Measurements from ENCODE around the gene RNF128. TPM values are rescaled to one million over a fixed set of nuclear protein-coding genes. Genes with fewer than 3 reads are reported as not detected.
A peak's percentile ranks its signal among the peaks of the same experiment; 100 is the strongest.
"Not testable (repeated sequence)": the region's sequence is repeated elsewhere in the genome, so short reads cannot be mapped to it uniquely, and the experiment has no call there.

RNF128 gene
- total RNA-seq, 1 donor = 0.43 TPM

DNA sequence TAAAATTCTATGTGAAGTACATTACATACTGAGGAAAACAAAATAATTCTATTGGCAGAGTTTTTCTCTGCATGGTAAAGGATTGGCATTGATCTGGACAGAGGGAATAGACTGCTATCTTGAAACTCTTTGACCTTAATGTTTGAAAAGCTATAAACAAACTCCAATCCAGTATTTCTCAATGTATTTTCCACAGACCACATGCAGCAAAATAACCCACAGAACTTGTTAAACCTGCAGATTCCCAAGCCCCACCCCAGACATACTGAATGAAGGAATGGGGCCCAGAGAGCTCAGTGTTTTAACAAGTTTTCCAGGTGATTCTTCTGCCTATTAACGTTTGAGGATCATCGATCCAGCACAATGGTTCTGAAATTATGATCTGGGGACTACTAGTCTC is 15.7 kb downstream of the RNF128 start:
- H3K4me3 ChIP-seq (ENCODE audit: low read depth, low read length) = no peak overlapping the region
- TF ChIP-seq CTCF (IDR thresholded peaks at IDR 0.05; ENCODE audit: insufficient read depth, low read depth, low read length) = no peak
- no peak for DNase-seq (ENCODE audit: low read depth)

- no peak for TF ChIP-seq CTCF (IDR thresholded peaks at IDR 0.05; ENCODE audit: insufficient read depth, low read depth, low read length)
- no peak for DNase-seq (ENCODE audit: low read depth)
- no peak overlapping the region for H3K4me3 ChIP-seq (ENCODE audit: low read depth, low read length)
Measured at GRCh38 chrX:106742805-106743204, 16.3 kb downstream of the RNF128 start.

- no peak for TF ChIP-seq CTCF (IDR thresholded peaks at IDR 0.05; ENCODE audit: insufficient read depth, low read depth, low read length)
- H3K4me3 ChIP-seq (ENCODE audit: low read depth, low read length) = no peak overlapping the region
- no peak for DNase-seq (ENCODE audit: low read depth)
Measured at GRCh38 chrX:106748377-106748776, 21.9 kb downstream of the RNF128 start.

GRCh38 chrX:106751407-106751806 is 24.9 kb downstream of the RNF128 start:
- H3K4me3 ChIP-seq (ENCODE audit: low read depth, low read length) = no peak overlapping the region
- no peak for TF ChIP-seq CTCF (IDR thresholded peaks at IDR 0.05; ENCODE audit: insufficient read depth, low read depth, low read length)
- DNase-seq (ENCODE audit: low read depth) = no peak

- H3K4me3 ChIP-seq (ENCODE audit: low read depth, low read length) = no peak overlapping the region
- peak; percentile 2 for DNase-seq (ENCODE audit: low read depth)
- peak; percentile 25 for TF ChIP-seq CTCF (IDR thresholded peaks at IDR 0.05; ENCODE audit: insufficient read depth, low read depth, low read length)
Measured at GRCh38 chrX:106752101-106752678, 25.7 kb downstream of the RNF128 start.

- DNase-seq (ENCODE audit: low read depth); H3K4me3 ChIP-seq (ENCODE audit: low read depth, low read length): not testable (repeated sequence)
Measured at GRCh38 chrX:106769288-106769687, 42.8 kb downstream of the RNF128 start.

DNA sequence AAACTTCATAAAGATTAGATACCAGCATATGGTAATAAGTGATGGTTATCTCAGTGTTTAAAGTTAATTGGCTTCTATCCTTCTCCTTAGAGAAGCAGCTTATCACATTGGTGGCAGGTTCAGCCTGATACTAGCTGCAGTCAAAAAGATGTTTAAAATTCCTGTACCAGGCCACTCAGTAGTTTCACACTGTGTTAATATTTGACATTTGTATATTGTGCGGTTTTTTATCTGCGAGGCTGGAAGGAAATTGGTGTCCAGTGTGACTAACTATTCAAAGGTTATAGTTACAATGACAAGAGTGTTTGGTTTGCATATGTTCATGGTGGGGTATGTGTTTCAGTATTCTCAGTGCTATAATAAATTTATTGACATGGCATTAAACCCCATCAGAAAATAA is 48.5 kb downstream of the RNF128 start:
- no peak for TF ChIP-seq CTCF (IDR thresholded peaks at IDR 0.05; ENCODE audit: insufficient read depth, low read depth, low read length)
- no peak for DNase-seq (ENCODE audit: low read depth)
- H3K4me3 ChIP-seq (ENCODE audit: low read depth, low read length) = no peak overlapping the region

Data from fibroblast of villous mesenchyme (primary cell).